ENCODE results near the gene SLC25A26. TPM values are rescaled to one million over a fixed set of nuclear protein-coding genes. Genes with fewer than 3 reads are reported as not detected.

The SLC25A26 gene
- total RNA-seq, 1 experiment from 2014 or later, result 23.8 TPM

GRCh38 chr3:66394753-66395249 lies 174.0 kb downstream of the SLC25A26 start:
- Histone ChIP-seq H4K20me1 (ENCODE audit: insufficient read depth) (no peaks in the 10 kb centered on the region), H3K9me2 (ENCODE audit: insufficient read depth) (no peaks in the 10 kb centered on the region), H3K4me3 (replicated peaks in 1 of 2; ENCODE audit: low read depth in 1 of 2, low read length in 2 of 2) (no peak overlapping the region), H3K4me2 (ENCODE audit: low read length) (no peak overlapping the region), H3K9ac (ENCODE audit: low read length) (no peak overlapping the region), H3K4me1 (ENCODE audit: control insufficient read depth in 1 of 2, insufficient read depth in 2 of 2, low read length in 2 of 2) (no peaks in the 10 kb centered on the region), H3K36me3 (ENCODE audit: control insufficient read depth in 1 of 2, insufficient read depth in 2 of 2, low read length in 2 of 2) (no peaks in the 10 kb centered on the region), H2AFZ (ENCODE audit: low read depth, low read length, poor library complexity, severe bottlenecking) (no peak overlapping the region), H3K9me3 (ENCODE audit: control insufficient read depth in 1 of 2, insufficient read depth in 1 of 2, low read depth in 1 of 2, low read length in 2 of 2) (no peaks in the 10 kb centered on the region), H3K27me3 (ENCODE audit: insufficient read depth, low read length) (no peaks in the 10 kb centered on the region), H3K27ac (ENCODE audit: low read depth, low read length) (no peak overlapping the region), H3K79me2 (ENCODE audit: insufficient read depth, low read length) (no peaks in the 10 kb centered on the region)
- DNase-seq (ENCODE audit: low read depth, low spot score), result no peak
- no peak for ATAC-seq
- RAD21 ChIA-PET (ENCODE audit: low non-redundant PET in 1 of 2, low total read pairs in 2 of 2, uncharacterized antibody in 2 of 2, unreplicated experiment in 2 of 2), result no interaction called here
- intact Hi-C loops (cut with micrococcal nuclease), result no loop called here
- no TSS peak for BruUV-seq (replicated peaks)
- POLR2A ChIA-PET, result no interaction called here
- CTCF ChIA-PET, result interaction anchor here (1.0 kb wide), 1 partner anchor 17 kb away, joined by 3 read pairs; no protein-coding TSS in a partner anchor
- TF ChIP-seq SRF (IDR thresholded peaks at IDR 0.05; ENCODE audit: low read depth), result no peak
- no peak for TF ChIP-seq EGR1 (IDR thresholded peaks at IDR 0.05; ENCODE audit: low read depth)
- no peak for TF ChIP-seq YY1 (IDR thresholded peaks at IDR 0.05; ENCODE audit: extremely low read depth, insufficient replicate concordance, low read depth, low read length)
- no peak for TF ChIP-seq MAX (IDR thresholded peaks at IDR 0.05)
- TF ChIP-seq ZNF274 (IDR thresholded peaks at IDR 0.05; ENCODE audit: low read depth, low read length), result no peak
- no peak for TF ChIP-seq POLR2A (IDR thresholded peaks at IDR 0.05; ENCODE audit: borderline replicate concordance, extremely low read depth, insufficient read depth, insufficient read length)
- TF ChIP-seq FOSL1 (IDR thresholded peaks at IDR 0.05; ENCODE audit: low read depth), result no peak
- TF ChIP-seq CBX3 (IDR thresholded peaks at IDR 0.05; ENCODE audit: low read depth), result no peak
- no peak for TF ChIP-seq TCF7L2 (IDR thresholded peaks at IDR 0.05; ENCODE audit: borderline replicate concordance, extremely low read depth, insufficient read depth, insufficient read length)
- TF ChIP-seq ZBTB33 (IDR thresholded peaks at IDR 0.05; ENCODE audit: extremely low read depth, insufficient replicate concordance, low read length), result no peak
- no peak for TF ChIP-seq EZH2phosphoT487 (IDR thresholded peaks at IDR 0.05; ENCODE audit: borderline replicate concordance)
- TF ChIP-seq RAD21 (IDR thresholded peaks at IDR 0.05; ENCODE audit: low read depth), result no peak

Measured in HCT116 (cell line).